Heart right ventricle (tissue), 16 donors: Measurements from ENCODE around the gene ST6GALNAC3. TPM values are rescaled to one million over a fixed set of nuclear protein-coding genes. Genes with fewer than 3 reads are reported as not detected.
"Not testable (repeated sequence)": the region's sequence is repeated elsewhere in the genome, so short reads cannot be mapped to it uniquely, and the experiment has no call there.

Source experiments
- ATAC-seq, 8 donors: fragments of 200-7000 bp; cut with Tn5 transposase; one replicate each; pipeline ENCODE4 v1.9.1; 2020; ENCODE audit warnings: mild to moderate bottlenecking in 8 of 8, moderate library complexity in 8 of 8, moderate number of reproducible peaks in 1 of 8
- DNase-seq, 2 donors: peaks; one replicate each; pipeline ENCODE4 v3.0.0-alpha.2; 2020
- H3K27ac ChIP-seq, 10 donors: fragments of 200-600 bp; sonication (generic) in 2 of 10; one replicate each; pipeline versions ENCODE4 v1.5.0 to v1.8.0; 2020 to 2022; ENCODE audit warnings: mild to moderate bottlenecking in 3 of 10
- H3K27me3 ChIP-seq, 7 donors: fragments of 200-600 bp; one replicate each; pipeline ENCODE4 v1.8.0; 2021 to 2022; ENCODE audit warnings: mild to moderate bottlenecking in 2 of 7
- H3K36me3 ChIP-seq, 9 donors: fragments of 200-600 bp; sonication (generic) in 1 of 9; one replicate each; pipeline versions ENCODE4 v1.5.0 to v1.8.0; 2020 to 2022; ENCODE audit warnings: mild to moderate bottlenecking in 2 of 9
- H3K4me1 ChIP-seq, 9 donors: fragments of 200-600 bp; sonication (generic) in 1 of 9; one replicate each; pipeline versions ENCODE4 v1.5.0 to v1.8.0; 2020 to 2022; ENCODE audit warnings: mild to moderate bottlenecking in 4 of 9
- H3K4me3 ChIP-seq, 10 donors: fragments of 200-600 bp; sonication (generic) in 2 of 10; one replicate each; pipeline versions ENCODE4 v1.5.0 to v1.8.0; 2020 to 2022; ENCODE audit warnings: mild to moderate bottlenecking in 7 of 10, moderate library complexity in 2 of 10
- H3K9me3 ChIP-seq, 11 donors: fragments of 200-600 bp in 10 of 11; sonication (generic) in 2 of 11; one replicate each; pipeline versions ENCODE4 v1.5.0 to v1.8.0; 2013 to 2022; ENCODE audit warnings: mild to moderate bottlenecking in 2 of 11, control low read depth in 1 of 11, moderate library complexity in 1 of 11
- WGBS, 2 donors: extraction: QIAGEN DNeasy Blood & Tissue Kit; methylation state at CpG; one replicate each; pipeline ENCODE4 v1.1.7; 2013; ENCODE audit warnings: inconsistent platforms in 1 of 2; 5-methylcytosine and 5-hydroxymethylcytosine counted together
- intact Hi-C, 10 donors: fragments of 100-400 bp; cut with DNase I; formaldehyde crosslinking; loops; one replicate each; pipeline versions ENCODE4 v1.11.1 to v1.14.2; 2022
- polyA plus RNA-seq, 2 donors: library from polyadenylated mRNA; stranded (reverse); fragments of 200-250 nt; gene quantifications; one replicate each; pipeline ENCODE4 v1.2.3, GENCODE V29; 2013
- total RNA-seq, 10 donors: library from RNA; stranded (reverse); fragmentation: NEBNext Ultra II Directional in 3 of 10; extraction: Animal tissue kit (Norgen Biotek cat#: 25700) in 3 of 10; gene quantifications; one replicate each; pipeline versions ENCODE4 v1.2.1 to v1.2.4, GENCODE V29; 2021 to 2023
- TF ChIP-seq, protein P1 (sequence below), 9 donors: fragments of 200-600 bp; sonication (generic) in 2 of 9; IDR thresholded peaks; one replicate each; pipeline versions ENCODE4 v1.5.0 to v1.8.0; 2021 to 2022; ENCODE audit warnings: antibody characterized with exemption in 9 of 9, mild to moderate bottlenecking in 5 of 9, moderate library complexity in 1 of 9
- donor health status: Arrhythmogenic right ventricular cardiomyopathy.
- donor health status: ischemic (EF 13 %, LVEDD 7.1; RV severe dilation, severe dysfunction).
- donor health status: healthy with polysubstance abuse.
- donor health status: DM: no; HTN: yes; CAD: no.
- donor health status: DM: no; HTN: no; CAD: no.
- donor health status: ischemic (EF 25% LVEDD 6.9; RV normal size, moderate dysfunction).
- donor health status: ischemic (EF 25% LVEDD 5.7; RV mildly dilated, moderate dysfunction).
- donor health status: healthy.
- donor health status: DM: yes; HTN: yes; CAD: no.
- donor health status: Ischemic cardiomyopathy.
- donor health status: ischemic (EF 35%, LVEDD 5.7; RV mildly dilated, moderate dysfunction).
- donor health status: nonischemic (EF 11% LVEDD 7.7; RV severe dilation, severe dysfunction).
- donor health status: DM: yes; HTN: yes; CAD: no.
- donor health status: PGD.
- donor health status: ischemic (EF 29% LVEDD 5.4; RV normal size, mild dysfunction).
- donor health status: nonischemic (EF 23%, LVEDD 6.1; RV moderate dilation, normal function).

Gene ST6GALNAC3
- total and polyA plus RNA-seq, 12 donors = 2.8 to 10.3 (median 4.8) TPM

DNA sequence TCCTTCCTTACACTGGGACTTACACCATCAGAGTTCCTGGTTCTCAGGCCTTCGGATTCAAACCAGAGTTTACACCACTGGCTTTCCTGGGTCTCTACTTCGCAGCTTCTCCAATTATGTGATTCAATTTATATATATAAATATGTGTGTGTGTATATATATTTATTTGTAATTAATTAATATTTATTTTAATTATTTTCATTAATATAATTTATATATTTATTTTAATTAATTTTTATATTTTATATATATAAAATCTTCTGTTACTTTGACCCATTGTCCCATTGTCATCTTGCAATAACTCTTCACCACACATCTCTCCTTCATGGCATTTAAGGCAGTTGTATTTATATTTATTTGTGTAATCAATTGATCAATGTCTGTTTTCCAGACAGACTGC is 28.4 kb upstream of the ST6GALNAC3 start:
- Histone ChIP-seq H3K4me3 (no peak overlapping the region), H3K27ac (no peak overlapping the region), H3K4me1 (no peaks in the 10 kb centered on the region), H3K9me3 (peaks cover 0 to 4% (median 0%) of the 10 kb centered on the region in 11 donors), H3K27me3 (peaks cover 0 to 18% (median 0%) of the 10 kb centered on the region in 7 donors), H3K36me3 (no peaks in the 10 kb centered on the region)
- WGBS, 2 donors = 91 to 98% methylated on average over 2 of the region's 2 CpGs
- intact Hi-C loops = no loop called here
- no peak for ATAC-seq
- TF ChIP-seq, protein P1, sequence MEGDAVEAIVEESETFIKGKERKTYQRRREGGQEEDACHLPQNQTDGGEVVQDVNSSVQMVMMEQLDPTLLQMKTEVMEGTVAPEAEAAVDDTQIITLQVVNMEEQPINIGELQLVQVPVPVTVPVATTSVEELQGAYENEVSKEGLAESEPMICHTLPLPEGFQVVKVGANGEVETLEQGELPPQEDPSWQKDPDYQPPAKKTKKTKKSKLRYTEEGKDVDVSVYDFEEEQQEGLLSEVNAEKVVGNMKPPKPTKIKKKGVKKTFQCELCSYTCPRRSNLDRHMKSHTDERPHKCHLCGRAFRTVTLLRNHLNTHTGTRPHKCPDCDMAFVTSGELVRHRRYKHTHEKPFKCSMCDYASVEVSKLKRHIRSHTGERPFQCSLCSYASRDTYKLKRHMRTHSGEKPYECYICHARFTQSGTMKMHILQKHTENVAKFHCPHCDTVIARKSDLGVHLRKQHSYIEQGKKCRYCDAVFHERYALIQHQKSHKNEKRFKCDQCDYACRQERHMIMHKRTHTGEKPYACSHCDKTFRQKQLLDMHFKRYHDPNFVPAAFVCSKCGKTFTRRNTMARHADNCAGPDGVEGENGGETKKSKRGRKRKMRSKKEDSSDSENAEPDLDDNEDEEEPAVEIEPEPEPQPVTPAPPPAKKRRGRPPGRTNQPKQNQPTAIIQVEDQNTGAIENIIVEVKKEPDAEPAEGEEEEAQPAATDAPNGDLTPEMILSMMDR (IDR thresholded peaks at IDR 0.05) = no peak
- no peak for DNase-seq

- WGBS, 2 donors = 93 to 100% methylated on average over 1 of the region's 1 CpG
These were observed 26.3 kb upstream of the ST6GALNAC3 start for GRCh38 chr1:76048219-76048618.

GRCh38 chr1:76048926-76049325 is 25.6 kb upstream of the ST6GALNAC3 start:
- DNase-seq = no peak
- TF ChIP-seq, protein P1 (IDR thresholded peaks at IDR 0.05) = no peak
- Histone ChIP-seq H3K4me1 (no peaks in the 10 kb centered on the region), H3K36me3 (no peaks in the 10 kb centered on the region), H3K9me3 (peaks cover 0 to 4% (median 0%) of the 10 kb centered on the region in 11 donors), H3K27me3 (peaks cover 0 to 1% (median 0%) of the 10 kb centered on the region in 7 donors), H3K4me3 (no peak overlapping the region), H3K27ac (no peak overlapping the region)
- no peak for ATAC-seq
- intact Hi-C loops = no loop called here
- 46% methylated on average over 1 of the region's 1 CpG for WGBS, 2 donors

More at GRCh38 chr1:76048219-76048618, 26.3 kb upstream of the ST6GALNAC3 start:
- TF ChIP-seq, protein P1 (IDR thresholded peaks at IDR 0.05) = no peak
- DNase-seq (no peak), ATAC-seq (no peak)
- Histone ChIP-seq H3K27ac (no peak overlapping the region), H3K4me3 (no peak overlapping the region), H3K27me3 (peaks cover 0 to 5% (median 0%) of the 10 kb centered on the region in 7 donors), H3K9me3 (peaks cover 0 to 4% (median 0%) of the 10 kb centered on the region in 11 donors), H3K4me1 (no peaks in the 10 kb centered on the region), H3K36me3 (no peaks in the 10 kb centered on the region)
- intact Hi-C loops = no loop called here

GRCh38 chr1:76049498-76049897 is 25.0 kb upstream of the ST6GALNAC3 start:
- TF ChIP-seq, protein P1 (IDR thresholded peaks at IDR 0.05) = no peak
- Histone ChIP-seq H3K4me3 (no peak overlapping the region), H3K9me3 (peaks cover 0 to 4% (median 0%) of the 10 kb centered on the region in 11 donors), H3K4me1 (no peaks in the 10 kb centered on the region), H3K36me3 (no peaks in the 10 kb centered on the region), H3K27me3 (no peaks in the 10 kb centered on the region), H3K27ac (no peak overlapping the region)
- WGBS, 2 donors = 75 to 76% methylated on average over 4 of the region's 4 CpGs
- DNase-seq (no peak), ATAC-seq (no peak)
- intact Hi-C loops = no loop called here

GRCh38 chr1:76050073-76050472 is 24.5 kb upstream of the ST6GALNAC3 start:
- H3K27ac ChIP-seq, H3K9me3 ChIP-seq, H3K4me3 ChIP-seq, ATAC-seq, H3K36me3 ChIP-seq, intact Hi-C loops, H3K27me3 ChIP-seq, DNase-seq, H3K4me1 ChIP-seq: not testable (repeated sequence)
- WGBS, 2 donors = 98% methylated on average over 3 of the region's 3 CpGs
